Measurements from ENCODE around the gene CCDC74A. TPM values are rescaled to one million over a fixed set of nuclear protein-coding genes. Genes with fewer than 3 reads are reported as not detected.
"Not testable (repeated sequence)": the region's sequence is repeated elsewhere in the genome, so short reads cannot be mapped to it uniquely, and the experiment has no call there.

CCDC74A gene
- polyA plus RNA-seq, 1 experiment = 14.1 TPM

DNA sequence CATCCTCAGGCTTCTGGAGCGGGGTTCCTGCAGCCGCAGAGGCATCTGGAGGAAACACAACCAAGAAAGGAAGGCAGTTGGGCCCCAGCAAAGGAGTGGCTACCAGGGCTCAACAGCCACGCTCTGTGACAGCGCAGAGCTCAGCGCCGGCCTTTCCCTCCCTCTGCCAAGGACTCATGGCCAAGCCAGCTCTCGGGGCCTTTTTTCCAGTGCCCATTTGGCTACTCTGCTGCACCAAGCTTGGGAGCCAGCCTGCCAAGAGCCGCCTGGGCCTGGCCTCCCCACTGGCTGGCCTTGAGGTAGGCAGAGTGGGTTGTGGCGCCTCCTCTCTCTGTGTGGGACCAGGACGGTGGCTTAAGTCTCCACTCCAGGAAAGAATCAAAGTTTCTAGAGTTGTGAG, 7.2 kb upstream of the CCDC74A start:
- Histone ChIP-seq H3K36me3 (ENCODE audit: control insufficient read depth, insufficient read depth, low read length) (peaks cover 10% of the 10 kb centered on the region), H3K27me3 (ENCODE audit: control insufficient read depth, insufficient read depth, low read length) (no peaks in the 10 kb centered on the region), H3K4me3 (ENCODE audit: low read depth, low read length) (no peak overlapping the region)
- ChIA-PET CTCF (no interaction called here), POLR2A (no interaction called here)
- no peak for DNase-seq (ENCODE audit: low read depth)
- TF ChIP-seq, protein P1, sequence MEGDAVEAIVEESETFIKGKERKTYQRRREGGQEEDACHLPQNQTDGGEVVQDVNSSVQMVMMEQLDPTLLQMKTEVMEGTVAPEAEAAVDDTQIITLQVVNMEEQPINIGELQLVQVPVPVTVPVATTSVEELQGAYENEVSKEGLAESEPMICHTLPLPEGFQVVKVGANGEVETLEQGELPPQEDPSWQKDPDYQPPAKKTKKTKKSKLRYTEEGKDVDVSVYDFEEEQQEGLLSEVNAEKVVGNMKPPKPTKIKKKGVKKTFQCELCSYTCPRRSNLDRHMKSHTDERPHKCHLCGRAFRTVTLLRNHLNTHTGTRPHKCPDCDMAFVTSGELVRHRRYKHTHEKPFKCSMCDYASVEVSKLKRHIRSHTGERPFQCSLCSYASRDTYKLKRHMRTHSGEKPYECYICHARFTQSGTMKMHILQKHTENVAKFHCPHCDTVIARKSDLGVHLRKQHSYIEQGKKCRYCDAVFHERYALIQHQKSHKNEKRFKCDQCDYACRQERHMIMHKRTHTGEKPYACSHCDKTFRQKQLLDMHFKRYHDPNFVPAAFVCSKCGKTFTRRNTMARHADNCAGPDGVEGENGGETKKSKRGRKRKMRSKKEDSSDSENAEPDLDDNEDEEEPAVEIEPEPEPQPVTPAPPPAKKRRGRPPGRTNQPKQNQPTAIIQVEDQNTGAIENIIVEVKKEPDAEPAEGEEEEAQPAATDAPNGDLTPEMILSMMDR (IDR thresholded peaks at IDR 0.05; ENCODE audit: insufficient read depth, low read depth, low read length) = no peak

DNA sequence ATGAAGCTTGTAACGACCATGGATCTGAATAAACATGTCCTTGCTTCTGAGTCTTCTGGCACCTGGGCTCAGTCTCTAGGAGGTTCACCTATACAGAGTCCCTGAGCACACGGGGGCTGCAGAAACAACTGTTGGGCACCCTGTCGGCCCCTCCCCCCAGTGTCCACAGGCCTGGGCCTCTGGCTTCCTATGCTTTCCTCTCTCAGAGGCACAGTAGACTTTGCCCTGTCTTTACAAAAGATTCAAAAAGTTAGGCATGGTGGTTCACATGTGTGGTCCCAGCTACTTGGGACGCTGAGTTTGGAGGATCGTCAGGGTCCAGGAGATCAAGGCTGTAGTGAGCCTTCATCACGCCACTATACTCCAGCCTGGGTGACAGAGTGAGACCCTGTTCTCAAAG, 6.2 kb upstream of the CCDC74A start:
- DNase-seq (ENCODE audit: low read depth); H3K4me3 ChIP-seq (ENCODE audit: low read depth, low read length); H3K36me3 ChIP-seq (ENCODE audit: control insufficient read depth, insufficient read depth, low read length); POLR2A ChIA-PET; H3K27me3 ChIP-seq (ENCODE audit: control insufficient read depth, insufficient read depth, low read length): not testable (repeated sequence)
- CTCF ChIA-PET = interaction anchor here (0.5 kb wide), 1 partner anchor 1718 kb away, joined by 3 read pairs; no protein-coding TSS in a partner anchor

DNA sequence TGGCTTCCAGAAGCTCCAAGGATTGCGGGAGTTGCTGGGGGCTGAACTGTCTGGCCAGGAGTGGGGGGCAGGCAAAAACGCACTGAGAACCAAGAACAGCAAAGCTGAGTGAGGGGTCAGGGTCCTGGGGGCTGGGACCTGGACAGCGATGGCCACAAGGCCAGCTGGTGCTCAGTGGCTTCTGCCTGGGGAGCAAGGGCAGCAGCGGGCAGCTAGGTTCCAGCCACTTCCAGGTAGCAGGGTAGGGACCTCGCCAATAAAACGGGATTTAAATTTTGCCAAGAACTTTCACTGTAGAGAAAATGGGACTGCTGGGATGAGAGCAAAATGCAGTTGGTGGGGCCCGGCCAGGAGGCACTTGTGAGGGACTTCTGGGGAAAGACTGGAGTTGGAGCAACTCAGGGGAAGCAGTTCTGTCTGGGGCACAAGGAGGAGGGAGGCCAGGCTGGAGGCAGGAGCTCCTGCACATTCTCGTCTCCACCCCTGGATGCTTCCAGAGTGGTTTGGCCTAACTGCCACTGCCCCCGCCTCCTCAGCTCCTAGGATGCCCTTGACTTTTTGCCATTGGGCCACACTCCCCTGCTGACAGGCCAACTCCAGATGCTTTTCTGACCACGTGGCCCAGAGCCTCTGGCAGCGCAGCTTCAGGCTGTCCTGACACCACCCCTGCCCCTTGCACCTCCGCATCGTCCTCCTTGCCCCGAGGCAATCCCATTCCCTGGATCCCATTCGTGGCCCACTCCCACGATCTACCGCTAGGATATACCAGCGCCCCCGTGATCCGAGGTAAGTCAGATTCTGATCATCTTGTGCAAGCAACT, 5.5 kb upstream of the CCDC74A start:
- no peak overlapping the region for H3K4me3 ChIP-seq (ENCODE audit: low read depth, low read length)
- POLR2A ChIA-PET = no interaction called here
- CTCF ChIA-PET = interaction anchor here (0.5 kb wide), 2 partner anchors 368 to 1717 kb away, joined by 3 to 4 read pairs; no protein-coding TSS in a partner anchor
- no peak for DNase-seq (ENCODE audit: low read depth)
- H3K36me3 ChIP-seq (ENCODE audit: control insufficient read depth, insufficient read depth, low read length) = peaks cover 10% of the 10 kb centered on the region
- TF ChIP-seq, protein P1 (IDR thresholded peaks at IDR 0.05; ENCODE audit: insufficient read depth, low read depth, low read length) = no peak
- no peaks in the 10 kb centered on the region for H3K27me3 ChIP-seq (ENCODE audit: control insufficient read depth, insufficient read depth, low read length)

DNA sequence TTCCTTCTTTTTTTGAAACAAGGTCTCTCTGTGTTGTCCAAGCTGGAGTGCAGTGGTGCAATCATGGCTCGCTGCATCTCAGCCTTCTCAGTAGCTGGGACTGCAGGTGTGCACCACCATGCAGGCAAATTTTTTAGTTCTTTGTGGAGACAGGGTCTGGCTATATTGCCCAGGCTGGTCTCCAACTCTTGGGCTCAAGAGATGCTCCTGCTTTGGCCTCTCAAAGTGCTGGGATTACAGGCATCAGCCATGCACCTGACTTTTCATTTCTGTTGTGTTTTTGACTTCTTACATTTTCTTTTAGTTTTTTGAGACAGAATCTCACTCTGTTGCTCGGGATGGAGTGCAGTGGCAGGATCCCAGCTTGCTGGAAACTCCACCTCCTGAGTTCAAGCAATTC, 2.4 kb upstream of the CCDC74A start:
- POLR2A ChIA-PET; H3K36me3 ChIP-seq (ENCODE audit: control insufficient read depth, insufficient read depth, low read length); H3K27me3 ChIP-seq (ENCODE audit: control insufficient read depth, insufficient read depth, low read length); H3K4me3 ChIP-seq (ENCODE audit: low read depth, low read length); DNase-seq (ENCODE audit: low read depth): not testable (repeated sequence)
- CTCF ChIA-PET = interaction anchor here (1.0 kb wide), 1 partner anchor 113 kb away, joined by 3 read pairs; no protein-coding TSS in a partner anchor

DNA sequence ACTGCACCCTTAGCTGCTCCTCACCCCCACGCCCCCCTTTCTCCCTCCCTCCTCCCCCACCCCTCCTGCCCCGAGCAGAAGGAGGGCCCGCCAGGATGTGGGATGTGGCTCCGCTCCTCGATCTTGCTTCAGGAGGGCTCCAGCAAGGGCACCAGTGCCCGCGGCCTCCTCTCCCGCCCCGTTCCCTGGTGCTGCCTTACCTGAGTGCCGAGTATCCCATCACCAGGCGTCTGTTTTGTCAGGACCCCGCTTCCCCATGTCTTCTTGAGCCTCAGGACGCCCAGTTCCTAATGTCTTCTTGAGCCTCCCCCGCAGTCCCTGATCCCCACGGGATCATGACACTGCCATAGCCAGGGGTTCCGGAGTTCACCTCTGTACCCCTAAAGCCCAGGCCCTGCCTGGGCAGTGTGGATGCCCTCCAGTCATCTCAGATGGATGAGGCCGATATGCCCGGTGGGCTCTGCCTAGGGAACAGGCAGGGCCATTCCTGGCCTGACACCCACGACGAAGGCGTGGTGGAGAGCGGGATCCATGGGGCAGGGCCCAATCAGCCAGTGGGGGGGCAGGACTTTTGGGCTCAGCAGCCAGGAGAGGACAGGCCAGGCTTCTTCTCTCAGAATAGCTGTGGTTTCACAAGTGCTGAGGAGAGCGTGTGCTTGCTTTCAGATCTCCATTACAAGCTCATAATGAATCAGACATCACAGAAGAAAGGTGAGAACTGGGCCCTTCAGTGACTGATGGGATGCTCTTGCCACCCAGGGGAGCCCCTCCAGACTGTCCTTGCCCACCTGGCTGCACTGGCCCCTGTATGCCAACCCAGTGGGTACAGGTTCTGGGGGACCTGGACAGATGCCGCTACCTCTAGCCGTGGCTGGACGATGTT, 1.5 kb downstream of the CCDC74A start:
- H3K27me3 ChIP-seq (ENCODE audit: control insufficient read depth, insufficient read depth, low read length); H3K36me3 ChIP-seq (ENCODE audit: control insufficient read depth, insufficient read depth, low read length); POLR2A ChIA-PET; DNase-seq (ENCODE audit: low read depth); H3K4me3 ChIP-seq (ENCODE audit: low read depth, low read length): not testable (repeated sequence)
- CTCF ChIA-PET = interaction anchor here (2.0 kb wide), 1 partner anchor 144 kb away, joined by 6 read pairs; no protein-coding TSS in a partner anchor

DNA sequence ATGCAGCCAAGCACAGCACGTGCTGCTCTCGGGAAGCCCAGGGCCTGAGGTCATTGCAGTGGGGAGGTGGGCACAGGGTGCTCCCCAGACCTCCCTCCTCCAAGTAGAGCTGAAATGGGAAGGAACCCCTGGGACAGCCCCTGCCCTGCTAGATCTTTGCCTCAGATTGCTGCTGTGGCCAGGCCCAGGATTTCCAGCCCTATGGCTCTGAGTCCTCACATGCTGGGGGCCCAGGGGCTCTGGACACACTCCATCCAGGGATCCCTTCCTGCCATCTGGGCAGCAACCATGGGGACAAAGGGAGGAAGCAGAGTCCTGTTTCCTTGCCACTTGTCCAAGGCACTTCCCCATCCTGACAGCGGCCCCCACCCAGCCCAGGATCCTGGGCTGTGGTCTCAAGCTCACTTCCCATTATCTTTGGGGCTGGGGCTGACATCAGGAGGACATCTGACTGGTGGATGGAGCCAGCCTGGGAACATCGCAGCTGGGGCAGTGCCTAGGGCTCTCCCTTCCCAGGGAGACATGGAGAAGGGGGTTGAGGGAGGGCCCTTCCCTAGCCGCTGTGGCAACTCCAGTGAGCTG, 2.3 kb downstream of the CCDC74A start:
- CTCF ChIA-PET; H3K4me3 ChIP-seq (ENCODE audit: low read depth, low read length); H3K36me3 ChIP-seq (ENCODE audit: control insufficient read depth, insufficient read depth, low read length); POLR2A ChIA-PET; DNase-seq (ENCODE audit: low read depth); H3K27me3 ChIP-seq (ENCODE audit: control insufficient read depth, insufficient read depth, low read length): not testable (repeated sequence)

DNA sequence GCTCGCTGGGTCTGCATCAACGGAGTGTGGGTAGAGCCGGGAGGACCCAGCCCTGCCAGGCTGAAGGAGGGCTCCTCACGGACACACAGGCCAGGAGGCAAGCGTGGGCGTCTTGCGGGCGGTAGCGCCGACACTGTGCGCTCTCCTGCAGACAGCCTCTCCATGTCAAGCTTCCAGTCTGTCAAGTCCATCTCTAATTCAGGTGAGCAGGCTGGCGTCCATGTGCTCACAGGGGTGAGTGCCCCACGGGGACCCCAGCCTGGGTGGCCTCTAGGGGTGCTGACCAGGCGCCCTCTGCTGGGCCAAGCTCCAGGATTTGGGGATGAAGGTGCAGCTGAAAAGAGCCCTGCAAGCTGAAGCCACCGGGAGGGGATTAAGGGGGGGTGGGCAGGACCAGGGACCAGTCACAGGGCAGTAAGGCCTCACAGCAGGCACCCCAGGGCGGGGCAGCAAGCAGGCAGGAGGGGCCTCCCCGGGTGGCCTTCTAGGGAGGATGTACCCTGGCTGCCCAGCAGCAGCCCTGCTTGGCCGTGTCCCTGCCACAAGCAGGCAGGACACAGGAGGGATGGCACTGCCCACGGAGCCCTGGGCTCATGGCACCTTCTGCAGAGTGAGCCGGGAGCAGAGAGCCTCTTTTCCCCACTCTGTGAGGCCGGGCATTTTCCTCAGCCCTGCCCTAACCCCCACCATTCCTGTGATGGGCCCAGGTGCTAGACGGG, 3.1 kb downstream of the CCDC74A start:
- CTCF ChIA-PET; H3K4me3 ChIP-seq (ENCODE audit: low read depth, low read length); DNase-seq (ENCODE audit: low read depth); H3K36me3 ChIP-seq (ENCODE audit: control insufficient read depth, insufficient read depth, low read length); H3K27me3 ChIP-seq (ENCODE audit: control insufficient read depth, insufficient read depth, low read length); POLR2A ChIA-PET: not testable (repeated sequence)

DNA sequence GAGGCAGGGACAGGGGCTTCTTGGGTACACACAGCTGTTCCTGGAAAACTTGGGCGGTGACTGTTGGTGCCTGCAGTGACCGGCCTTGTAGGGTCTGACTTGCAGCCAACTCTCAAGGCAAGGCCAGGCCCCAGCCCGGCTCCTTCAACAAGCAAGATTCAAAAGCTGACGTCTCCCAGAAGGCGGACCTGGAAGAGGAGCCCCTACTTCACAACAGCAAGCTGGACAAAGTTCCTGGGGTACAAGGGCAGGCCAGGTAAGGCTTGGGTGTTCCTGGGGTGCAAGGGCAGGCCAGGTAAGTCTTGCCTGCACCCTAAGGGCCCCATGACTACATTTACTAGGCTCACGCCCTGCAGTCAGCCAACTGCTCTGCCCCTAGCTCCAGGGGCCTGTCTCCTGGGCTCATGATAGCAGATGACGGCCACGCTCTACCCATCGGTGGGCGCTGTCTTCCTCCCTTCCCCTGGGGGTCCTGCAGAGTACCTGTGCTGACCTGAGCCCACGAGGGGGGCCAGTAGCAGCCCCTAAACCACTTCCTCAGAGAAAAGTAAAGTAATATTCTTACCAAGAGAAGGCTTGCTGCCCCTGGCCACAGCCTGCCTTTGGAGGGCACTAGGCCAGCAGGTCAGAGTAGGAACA, 4.0 kb downstream of the CCDC74A start:
- CTCF ChIA-PET; POLR2A ChIA-PET; H3K4me3 ChIP-seq (ENCODE audit: low read depth, low read length); H3K36me3 ChIP-seq (ENCODE audit: control insufficient read depth, insufficient read depth, low read length); DNase-seq (ENCODE audit: low read depth); H3K27me3 ChIP-seq (ENCODE audit: control insufficient read depth, insufficient read depth, low read length): not testable (repeated sequence)

DNA sequence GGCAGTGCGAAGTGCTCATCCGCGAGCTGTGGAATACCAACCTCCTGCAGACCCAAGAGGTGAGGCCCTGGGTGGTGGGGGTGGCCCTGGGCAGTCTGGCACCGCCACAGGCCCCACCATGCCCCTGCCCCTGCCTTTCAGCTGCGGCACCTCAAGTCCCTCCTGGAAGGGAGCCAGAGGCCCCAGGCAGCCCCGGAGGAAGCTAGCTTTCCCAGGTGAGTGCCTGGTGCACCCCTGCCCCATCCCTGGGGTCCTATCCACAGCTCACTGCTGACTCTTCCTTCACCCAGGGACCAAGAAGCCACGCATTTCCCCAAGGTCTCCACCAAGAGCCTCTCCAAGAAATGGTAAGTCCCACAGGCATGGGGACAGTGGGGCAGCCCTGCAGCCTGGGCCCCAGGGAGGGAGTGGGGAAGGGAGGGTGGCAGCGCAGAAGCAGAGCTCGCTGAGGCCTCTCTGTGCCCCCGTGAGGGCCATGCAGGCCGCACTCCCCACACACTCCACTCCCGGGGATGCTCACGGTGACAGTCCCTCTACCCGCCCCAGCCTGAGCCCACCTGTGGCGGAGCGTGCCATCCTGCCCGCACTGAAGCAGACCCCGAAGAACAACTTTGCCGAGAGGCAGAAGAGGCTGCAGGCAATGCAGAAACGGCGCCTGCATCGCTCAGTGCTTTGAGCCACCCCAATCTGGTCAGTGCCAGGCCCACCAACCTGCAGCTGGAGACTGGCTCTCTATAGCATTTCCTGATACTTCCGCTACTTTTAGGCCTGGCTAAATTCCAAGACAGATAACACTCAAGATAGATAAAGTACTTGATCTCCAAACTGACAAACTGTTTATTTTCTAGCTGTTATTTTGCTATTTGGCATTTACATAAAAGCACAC, 5.3 kb downstream of the CCDC74A start:
- H3K36me3 ChIP-seq (ENCODE audit: control insufficient read depth, insufficient read depth, low read length); CTCF ChIA-PET; DNase-seq (ENCODE audit: low read depth); POLR2A ChIA-PET; H3K27me3 ChIP-seq (ENCODE audit: control insufficient read depth, insufficient read depth, low read length); H3K4me3 ChIP-seq (ENCODE audit: low read depth, low read length): not testable (repeated sequence)
